DND-41 (cell line): Measurements from ENCODE around the gene NMB.

Experiments used
- ATAC-seq: fragments of 200-7000 bp; cut with Tn5 transposase; 3 replicates; pipeline ENCODE4 v1.9.1; 2021; ENCODE audit warnings: low read depth; ENCODE audit not compliant: insufficient read depth
- DNase-seq: peaks from one replicate; pipeline ENCODE4 v3.0.0-alpha.2; 2020
- H2AFZ ChIP-seq: 2 replicates; pipeline ENCODE4 v1.6.0; 2012; ENCODE audit warnings: low read depth, low read length
- H3K27ac ChIP-seq: 2 replicates; pipeline ENCODE4 v1.5.1; 2012; ENCODE audit warnings: low read length, inconsistent platforms
- H3K27me3 ChIP-seq: fragments of 200-600 bp; sonication (generic); 2 replicates; pipeline ENCODE4 v1.6.0; 2012; ENCODE audit warnings: low read length, mild to moderate bottlenecking, inconsistent platforms; ENCODE audit not compliant: insufficient read depth, poor library complexity
- H3K36me3 ChIP-seq: 2 replicates; pipeline ENCODE4 v1.5.1; 2012; ENCODE audit warnings: low read length, inconsistent platforms; ENCODE audit not compliant: insufficient read depth
- H3K4me1 ChIP-seq: 2 replicates; pipeline ENCODE4 v1.5.1; 2012; ENCODE audit warnings: mild to moderate bottlenecking, low read length; ENCODE audit not compliant: insufficient read depth
- H3K4me2 ChIP-seq: 2 replicates; pipeline ENCODE4 v1.6.0; 2012; ENCODE audit warnings: mild to moderate bottlenecking, moderate library complexity, low read length, inconsistent platforms; ENCODE audit not compliant: insufficient read depth
- H3K4me3 ChIP-seq, 2 experiments: fragments of 200-600 bp in 1 of 2; shearing (Covaris generic) in 1 of 2; 2 replicates each; pipeline ENCODE4 v1.5.1; 2012 to 2016; ENCODE audit warnings: inconsistent platforms in 2 of 2, low read length in 2 of 2, mild to moderate bottlenecking in 2 of 2, low read depth in 1 of 2, moderate library complexity in 1 of 2
- H3K79me2 ChIP-seq: 2 replicates; pipeline ENCODE4 v1.6.0; 2012; ENCODE audit warnings: low read length, inconsistent platforms; ENCODE audit not compliant: insufficient read depth
- H3K9ac ChIP-seq: 2 replicates; pipeline ENCODE4 v1.6.0; 2012; ENCODE audit warnings: low read depth, mild to moderate bottlenecking, inconsistent platforms, low read length, moderate library complexity
- H3K9me3 ChIP-seq: 2 replicates; pipeline ENCODE4 v1.5.1; 2012; ENCODE audit warnings: low read length, moderate library complexity, mild to moderate bottlenecking, inconsistent platforms; ENCODE audit not compliant: insufficient read depth, severe bottlenecking
- H4K20me1 ChIP-seq: 2 replicates; pipeline ENCODE4 v1.6.0; 2012; ENCODE audit warnings: low read length; ENCODE audit not compliant: insufficient read depth
- EZH2 ChIP-seq: IDR thresholded peaks from 3 replicates; pipeline ENCODE4 v1.6.1; 2012; ENCODE audit warnings: borderline replicate concordance, low read depth, mild to moderate bottlenecking, moderate library complexity, low read length, inconsistent platforms; ENCODE audit not compliant: severe bottlenecking
- TF ChIP-seq, protein P1 (sequence below): IDR thresholded peaks from 2 replicates; pipeline ENCODE4 v1.5.1; 2012; ENCODE audit warnings: borderline replicate concordance, low read length, moderate library complexity, mild to moderate bottlenecking; ENCODE audit not compliant: poor library complexity, severe bottlenecking; ENCODE audit errors: extremely low read depth

Gene NMB

DNA sequence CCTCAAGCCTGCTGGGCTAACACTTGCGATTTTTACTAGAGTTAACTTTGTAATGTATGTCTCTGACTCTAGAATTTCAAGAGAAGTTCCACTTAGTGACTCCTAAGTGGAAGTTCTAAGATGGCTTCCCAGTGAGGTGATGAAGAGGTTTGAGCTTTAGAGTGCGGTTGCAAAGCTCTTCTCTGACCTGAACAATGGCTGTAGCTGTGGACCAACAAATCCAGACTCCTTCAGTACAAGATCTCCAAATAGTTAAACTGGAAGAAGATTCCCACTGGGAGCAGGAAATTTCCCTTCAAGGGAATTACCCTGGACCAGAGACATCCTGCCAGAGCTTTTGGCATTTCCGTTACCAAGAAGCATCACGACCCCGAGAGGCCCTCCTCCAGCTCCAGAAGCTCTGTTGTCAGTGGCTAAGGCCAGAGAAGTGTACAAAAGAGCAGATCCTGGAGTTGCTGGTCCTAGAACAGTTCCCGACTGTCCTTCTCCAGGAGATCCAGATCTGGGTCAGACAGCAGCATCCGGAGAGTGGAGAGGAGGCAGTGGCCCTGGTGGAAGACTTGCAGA lies 26.2 kb downstream of the NMB start:
- H3K27ac ChIP-seq = peak overlapping the region; percentile 87
- H3K79me2 ChIP-seq = peaks cover 32% of the 10 kb centered on the region
- DNase-seq (peak; percentile 17), ATAC-seq (no peak; the same call in 2 of the 3 replicates)
- peak overlapping the region; percentile 88 for H3K4me2 ChIP-seq
- H2AFZ ChIP-seq = peak overlapping the region; percentile 94
- H3K4me3 ChIP-seq = peak overlapping the region; percentile 64 to 67
- H3K27me3 ChIP-seq = no peaks in the 10 kb centered on the region
- no peaks in the 10 kb centered on the region for H3K9me3 ChIP-seq
- TF ChIP-seq, protein P1, sequence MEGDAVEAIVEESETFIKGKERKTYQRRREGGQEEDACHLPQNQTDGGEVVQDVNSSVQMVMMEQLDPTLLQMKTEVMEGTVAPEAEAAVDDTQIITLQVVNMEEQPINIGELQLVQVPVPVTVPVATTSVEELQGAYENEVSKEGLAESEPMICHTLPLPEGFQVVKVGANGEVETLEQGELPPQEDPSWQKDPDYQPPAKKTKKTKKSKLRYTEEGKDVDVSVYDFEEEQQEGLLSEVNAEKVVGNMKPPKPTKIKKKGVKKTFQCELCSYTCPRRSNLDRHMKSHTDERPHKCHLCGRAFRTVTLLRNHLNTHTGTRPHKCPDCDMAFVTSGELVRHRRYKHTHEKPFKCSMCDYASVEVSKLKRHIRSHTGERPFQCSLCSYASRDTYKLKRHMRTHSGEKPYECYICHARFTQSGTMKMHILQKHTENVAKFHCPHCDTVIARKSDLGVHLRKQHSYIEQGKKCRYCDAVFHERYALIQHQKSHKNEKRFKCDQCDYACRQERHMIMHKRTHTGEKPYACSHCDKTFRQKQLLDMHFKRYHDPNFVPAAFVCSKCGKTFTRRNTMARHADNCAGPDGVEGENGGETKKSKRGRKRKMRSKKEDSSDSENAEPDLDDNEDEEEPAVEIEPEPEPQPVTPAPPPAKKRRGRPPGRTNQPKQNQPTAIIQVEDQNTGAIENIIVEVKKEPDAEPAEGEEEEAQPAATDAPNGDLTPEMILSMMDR = no peak
- no peaks in the 10 kb centered on the region for H4K20me1 ChIP-seq
- peaks cover 49% of the 10 kb centered on the region for H3K4me1 ChIP-seq
- H3K9ac ChIP-seq = peak overlapping the region; percentile 63
- peaks cover 18% of the 10 kb centered on the region for H3K36me3 ChIP-seq

DNA sequence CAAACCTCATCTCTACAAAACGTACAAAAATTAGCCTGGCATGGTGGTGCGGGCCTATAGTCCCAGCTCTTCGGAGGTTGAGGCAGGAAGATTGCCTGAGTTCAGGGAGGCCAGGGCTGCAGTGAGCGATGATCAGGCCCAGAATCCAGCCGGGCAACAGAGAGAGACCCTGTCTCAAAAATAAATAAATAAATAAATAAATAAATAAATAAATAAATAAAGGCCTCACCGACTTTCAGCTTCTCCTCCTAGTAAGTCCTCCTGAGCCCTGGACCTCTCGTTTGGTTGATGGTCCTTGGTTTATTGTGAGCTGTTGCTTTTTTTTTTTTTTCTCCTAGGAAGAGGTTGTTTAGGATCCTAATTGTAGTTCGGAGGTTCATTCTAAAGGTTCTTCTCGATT lies 29.0 kb downstream of the NMB start:
- H3K79me2 ChIP-seq = peaks cover 22% of the 10 kb centered on the region
- H3K4me3 ChIP-seq = no peak overlapping the region
- no peak overlapping the region for H2AFZ ChIP-seq
- H3K9ac ChIP-seq = no peak overlapping the region
- no peaks in the 10 kb centered on the region for H3K9me3 ChIP-seq
- no peak for TF ChIP-seq EZH2
- TF ChIP-seq, protein P1 = no peak
- peaks cover 9% of the 10 kb centered on the region for H3K36me3 ChIP-seq
- no peak for ATAC-seq
- no peak for DNase-seq
- H4K20me1 ChIP-seq = no peaks in the 10 kb centered on the region
- no peaks in the 10 kb centered on the region for H3K27me3 ChIP-seq
- H3K4me1 ChIP-seq = peaks cover 34% of the 10 kb centered on the region
- no peak overlapping the region for H3K27ac ChIP-seq
- no peak overlapping the region for H3K4me2 ChIP-seq

DNA sequence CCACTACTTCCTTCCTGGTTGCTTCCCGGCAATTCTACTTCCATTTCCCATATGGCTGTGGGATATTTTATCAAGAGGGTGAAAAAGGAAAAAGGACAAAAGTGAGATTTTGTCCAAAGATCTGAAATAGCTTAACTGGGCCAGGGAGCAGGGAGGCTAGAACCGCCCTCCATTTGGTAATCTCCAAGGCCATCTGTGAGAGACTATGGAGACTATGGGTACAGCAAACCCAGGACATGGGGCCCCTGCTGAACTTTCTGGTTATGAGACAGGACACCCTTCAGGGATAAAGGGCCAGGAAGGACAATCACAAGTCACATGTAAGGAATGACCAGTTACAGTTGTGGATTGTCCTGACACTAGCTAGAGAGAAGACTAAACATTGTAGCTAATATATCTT lies 32.9 kb downstream of the NMB start:
- no peak for TF ChIP-seq EZH2
- TF ChIP-seq, protein P1 = no peak
- Histone ChIP-seq H3K9me3 (peaks cover 15% of the 10 kb centered on the region), H3K79me2 (no peaks in the 10 kb centered on the region), H3K4me2 (no peak overlapping the region), H3K36me3 (peaks cover 37% of the 10 kb centered on the region), H3K9ac (no peak overlapping the region), H3K27me3 (no peaks in the 10 kb centered on the region), H3K4me1 (peaks cover 1% of the 10 kb centered on the region), H3K4me3 (no peak overlapping the region), H3K27ac (no peak overlapping the region), H2AFZ (no peak overlapping the region), H4K20me1 (no peaks in the 10 kb centered on the region)
- DNase-seq (no peak), ATAC-seq (no peak)

- Histone ChIP-seq H3K27ac (no peak overlapping the region), H4K20me1 (no peaks in the 10 kb centered on the region), H3K36me3 (peaks cover 44% of the 10 kb centered on the region), H3K4me2 (no peak overlapping the region), H3K27me3 (no peaks in the 10 kb centered on the region), H3K4me3 (no peak overlapping the region), H3K79me2 (no peaks in the 10 kb centered on the region), H3K4me1 (no peaks in the 10 kb centered on the region), H2AFZ (no peak overlapping the region), H3K9me3 (peaks cover 15% of the 10 kb centered on the region), H3K9ac (no peak overlapping the region)
- ATAC-seq = no peak
- no peak for DNase-seq
- TF ChIP-seq, protein P1 = no peak
- TF ChIP-seq EZH2 = no peak
Observed at GRCh38 chr15:84624359-84624758, 33.6 kb downstream of the NMB start.
